IMR-90 (cell line): ENCODE results near the gene CDH23. TPM values are rescaled to one million over a fixed set of nuclear protein-coding genes. Genes with fewer than 3 reads are reported as not detected.

Experiments
- ATAC-seq: fragments of 200-7000 bp; cut with Tn5 transposase; 2 replicates; pipeline ENCODE4 v1.9.1; 2020; ENCODE audit warnings: low read depth, mild to moderate bottlenecking, moderate library complexity
- BruUV-seq: library from RNA; stranded (reverse); fragments of 400-500 nt; replicated peaks from 2 replicates; lab custom pipeline; 2021; lab: Mats Ljungman, UMichigan
- CTCF ChIA-PET: fragments of 300-600 bp; formaldehyde crosslinking; extraction: SDS; loops from one replicate; lab custom pipeline; 2021; ENCODE audit warnings: antibody characterized with exemption; lab: Yijun Ruan, JAX
- POLR2A ChIA-PET: fragments of 300-600 bp; sonication (Branson Sonifier 250); formaldehyde crosslinking; loops from one replicate; lab custom pipeline; 2022; ENCODE audit warnings: antibody characterized with exemption; ENCODE audit not compliant: unreplicated experiment; lab: Charles Lee
- DNase-seq: peaks from one replicate; pipeline ENCODE4 v3.0.0; 2013
- H2AFZ ChIP-seq: replicated peaks from 2 replicates; pipeline ENCODE3; 2013; ENCODE audit warnings: low read length, mild to moderate bottlenecking; ENCODE audit not compliant: poor library complexity
- H2AK5ac ChIP-seq: 2 replicates; pipeline ENCODE4 v1.6.1; 2013; ENCODE audit warnings: low read depth, low read length, inconsistent platforms
- H2AK9ac ChIP-seq: replicated peaks from 2 replicates; pipeline ENCODE3; 2013; ENCODE audit warnings: mild to moderate bottlenecking, low read depth, low read length, moderate library complexity; ENCODE audit not compliant: poor library complexity
- H2BK120ac ChIP-seq: 2 replicates; pipeline ENCODE4 v1.6.1; 2013; ENCODE audit warnings: low read depth, low read length, inconsistent platforms
- H2BK15ac ChIP-seq: 3 replicates; pipeline ENCODE4 v1.6.1; 2013; ENCODE audit warnings: low read depth, low read length, inconsistent platforms
- H2BK20ac ChIP-seq: 2 replicates; pipeline ENCODE4 v1.6.1; 2013; ENCODE audit warnings: low read depth, mild to moderate bottlenecking, inconsistent platforms, low read length, moderate library complexity
- H2BK5ac ChIP-seq: 2 replicates; pipeline ENCODE4 v1.6.1; 2013; ENCODE audit warnings: mild to moderate bottlenecking, low read depth, low read length, inconsistent platforms; ENCODE audit not compliant: poor library complexity, severe bottlenecking
- H3K14ac ChIP-seq: replicated peaks from 2 replicates; pipeline ENCODE4 v1.6.1; 2013; ENCODE audit warnings: low read depth, low read length, inconsistent platforms
- H3K18ac ChIP-seq: 2 replicates; pipeline ENCODE4 v1.6.1; 2013; ENCODE audit warnings: low read depth, low read length, control low read depth
- H3K23ac ChIP-seq: 2 replicates; pipeline ENCODE4 v1.6.1; 2013; ENCODE audit warnings: low read depth, low read length, inconsistent platforms
- H3K27ac ChIP-seq: 2 replicates; pipeline ENCODE4 v1.5.1; 2013; ENCODE audit warnings: mild to moderate bottlenecking, control low read depth, low read length; ENCODE audit not compliant: insufficient read depth
- H3K27me3 ChIP-seq: 2 replicates; pipeline ENCODE4 v1.6.1; 2013; ENCODE audit warnings: low read length; ENCODE audit not compliant: control insufficient read depth, insufficient read depth
- H3K36me3 ChIP-seq: 2 replicates; pipeline ENCODE4 v1.6.1; 2013; ENCODE audit warnings: low read length, mixed read lengths; ENCODE audit not compliant: control insufficient read depth, insufficient read depth
- H3K4ac ChIP-seq: 2 replicates; pipeline ENCODE4 v1.6.1; 2013; ENCODE audit warnings: low read depth, low read length, inconsistent platforms
- H3K4me1 ChIP-seq: 2 replicates; pipeline ENCODE4 v1.6.1; 2013; ENCODE audit warnings: low read length, mixed read lengths; ENCODE audit not compliant: control insufficient read depth, insufficient read depth
- H3K4me2 ChIP-seq: 2 replicates; pipeline ENCODE4 v1.6.1; 2013; ENCODE audit warnings: low read depth, mild to moderate bottlenecking, control low read depth, low read length, moderate library complexity
- H3K4me3 ChIP-seq: 2 replicates; pipeline ENCODE4 v1.5.1; 2013; ENCODE audit warnings: low read depth, mild to moderate bottlenecking, control low read depth, low read length, moderate library complexity; ENCODE audit not compliant: insufficient read depth
- H3K56ac ChIP-seq: 2 replicates; pipeline ENCODE4 v1.6.1; 2013; ENCODE audit warnings: low read length, inconsistent platforms; ENCODE audit not compliant: insufficient read depth; ENCODE audit errors: extremely low read depth
- H3K79me1 ChIP-seq, 2 experiments: 2 replicates each; pipeline ENCODE4 v1.6.1; 2013; ENCODE audit warnings: low read length in 2 of 2, inconsistent platforms in 1 of 2, low read depth in 1 of 2
- H3K9ac ChIP-seq: 2 replicates; pipeline ENCODE4 v1.6.1; 2013; ENCODE audit warnings: low read depth, low read length, control low read depth
- H3K9me1 ChIP-seq: 2 replicates; pipeline ENCODE4 v1.6.1; 2013; ENCODE audit warnings: low read length, inconsistent platforms; ENCODE audit not compliant: insufficient read depth
- H3K9me3 ChIP-seq: 2 replicates; pipeline ENCODE4 v1.6.1; 2013; ENCODE audit warnings: low read length; ENCODE audit not compliant: control insufficient read depth, insufficient read depth
- H4K20me1 ChIP-seq: 2 replicates; pipeline ENCODE4 v1.6.1; 2013; ENCODE audit warnings: low read length, inconsistent platforms; ENCODE audit not compliant: insufficient read depth
- H4K5ac ChIP-seq: 2 replicates; pipeline ENCODE4 v1.6.1; 2013; ENCODE audit warnings: mild to moderate bottlenecking, low read depth, low read length, control low read depth
- H4K8ac ChIP-seq, 2 experiments: 2 replicates each; pipeline ENCODE4 v1.6.1; 2013; ENCODE audit warnings: low read depth in 2 of 2, low read length in 2 of 2, control low read depth in 1 of 2, inconsistent platforms in 1 of 2
- H4K91ac ChIP-seq: 2 replicates; pipeline ENCODE4 v1.6.1; 2013; ENCODE audit warnings: low read depth, low read length, inconsistent platforms; ENCODE audit not compliant: insufficient read depth
- BHLHE40 ChIP-seq: fragments of 150-350 bp; IDR thresholded peaks from 2 replicates; pipeline ENCODE4 v1.6.1; 2016; ENCODE audit warnings: mild to moderate bottlenecking, low read depth, low read length
- CEBPB ChIP-seq: IDR thresholded peaks from 2 replicates; pipeline ENCODE4 v1.6.1; 2012; ENCODE audit warnings: low read depth, low read length, improper control_type of control experiment
- CHD1 ChIP-seq: IDR thresholded peaks from 2 replicates; pipeline ENCODE4 v1.6.1; 2012; ENCODE audit warnings: low read depth, low read length, improper control_type of control experiment
- MAZ ChIP-seq: IDR thresholded peaks from 2 replicates; pipeline ENCODE4 v1.6.1; 2012; ENCODE audit warnings: low read depth, mild to moderate bottlenecking, low read length, improper control_type of control experiment, moderate library complexity, borderline replicate concordance
- NFE2L2 ChIP-seq: fragments of 150-350 bp; IDR thresholded peaks from 2 replicates; pipeline ENCODE4 v1.6.1; 2016; ENCODE audit warnings: low read depth, mild to moderate bottlenecking, low read length
- POLR2A ChIP-seq: IDR thresholded peaks from 2 replicates; pipeline ENCODE4 v1.6.1; 2012; ENCODE audit warnings: mild to moderate bottlenecking, low read depth, low read length
- RFX5 ChIP-seq: IDR thresholded peaks from 2 replicates; pipeline ENCODE4 v1.8.0; 2012; ENCODE audit warnings: low read depth, mild to moderate bottlenecking, low read length, moderate library complexity
- WGBS, 2 experiments: methylation state at CpG; one replicate each; pipeline versions ENCODE4 v1.1.5 to v1.1.7; 2013; ENCODE audit warnings: missing lambda C conversion rate in 2 of 2; ENCODE audit not compliant: insufficient read length in 1 of 2; ENCODE audit errors: extremely low coverage in 2 of 2; 5-methylcytosine and 5-hydroxymethylcytosine counted together
- dilution Hi-C: fragments of 300-500 bp; cut with HindIII; formaldehyde crosslinking; loops from one replicate; pipeline ENCODE4 v1.14.3; 2018; ENCODE audit warnings: low sequenced_read_pairs; ENCODE audit not compliant: unreplicated experiment
- in situ Hi-C: fragments of 300-500 bp; cut with MboI; formaldehyde crosslinking; loops from 3 replicates; pipeline ENCODE4 v1.14.3; 2019; ENCODE audit warnings: low sequenced_read_pairs, inconsistent platforms, mixed read lengths
- intact Hi-C: fragments of 100-400 bp; cut with micrococcal nuclease; formaldehyde crosslinking; loops from 2 replicates; pipeline ENCODE4 v1.10.0; 2022
- polyA plus RNA-seq, 3 experiments: library from polyadenylated mRNA; depleted of rRNA; stranded (reverse); fragments of >200 nt; gene quantifications; 2 replicates each; pipeline ENCODE4 v1.2.3, GENCODE V29; 2012; ENCODE audit warnings: low replicate concordance in 1 of 3
- total RNA-seq: library from RNA; depleted of rRNA; stranded (reverse); fragments of >200 nt; gene quantifications from 2 replicates; pipeline ENCODE4 v1.2.3, GENCODE V29; 2012
- TF ChIP-seq, protein P1 (sequence below): fragments of 150-350 bp; IDR thresholded peaks from 2 replicates; pipeline ENCODE4 v1.6.1; 2017; ENCODE audit warnings: mild to moderate bottlenecking, antibody characterized with exemption, low read length, low read depth
- TF ChIP-seq, protein P2 (sequence below): conservative IDR thresholded peaks from 2 replicates; pipeline ENCODE4 v1.5.1; 2012; ENCODE audit warnings: mild to moderate bottlenecking, low read depth, low read length, improper control_type of control experiment

CDH23 gene
- total and polyA plus RNA-seq, 2 of the 4 experiments (the other 2 are of a cell fraction): under 0.01 to 0.03 TPM

DNA sequence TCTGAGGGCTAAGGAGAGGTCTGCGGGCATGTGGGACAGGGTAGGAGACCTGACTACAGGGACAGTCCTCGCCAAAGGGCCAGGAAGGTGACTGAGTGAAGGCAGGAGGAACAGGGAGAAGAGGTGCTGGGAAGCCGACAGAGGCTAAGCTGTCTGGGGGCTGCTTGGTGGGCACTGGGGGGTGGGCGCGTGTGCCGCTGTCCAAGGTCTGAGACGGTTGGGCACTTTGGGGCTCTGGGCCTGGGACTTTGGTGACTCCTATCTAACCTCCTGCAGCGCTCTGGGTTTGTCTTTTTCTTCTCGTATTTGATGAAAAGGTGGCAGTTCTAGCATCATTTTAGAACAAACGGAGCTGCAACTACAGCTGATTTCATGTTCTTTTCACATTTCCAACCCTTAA is 181.3 kb downstream of the CDH23 start:
- H4K91ac ChIP-seq: no peak overlapping the region
- H4K8ac ChIP-seq: no peak overlapping the region
- no peaks in the 10 kb centered on the region for H4K20me1 ChIP-seq
- no peak overlapping the region for H2BK15ac ChIP-seq
- no peaks in the 10 kb centered on the region for H3K9me3 ChIP-seq
- H4K5ac ChIP-seq: no peak overlapping the region
- H3K27ac ChIP-seq: no peak overlapping the region
- no peaks in the 10 kb centered on the region for H3K36me3 ChIP-seq
- peaks cover 32% of the 10 kb centered on the region for H3K27me3 ChIP-seq
- no peak overlapping the region for H2BK120ac ChIP-seq
- no peaks in the 10 kb centered on the region for H3K4me1 ChIP-seq
- H3K14ac ChIP-seq: no peak overlapping the region
- no peak overlapping the region for H2BK20ac ChIP-seq
- no peak overlapping the region for H2BK5ac ChIP-seq
- no peak overlapping the region for H2AFZ ChIP-seq
- dilution Hi-C loops (no loop called here), in situ Hi-C loops (no loop called here), intact Hi-C loops (no loop called here)
- TF ChIP-seq POLR2A (no peak), RFX5 (no peak), CEBPB (no peak), MAZ (no peak), CHD1 (no peak), BHLHE40 (no peak), NFE2L2 (no peak)
- TF ChIP-seq, protein P1, sequence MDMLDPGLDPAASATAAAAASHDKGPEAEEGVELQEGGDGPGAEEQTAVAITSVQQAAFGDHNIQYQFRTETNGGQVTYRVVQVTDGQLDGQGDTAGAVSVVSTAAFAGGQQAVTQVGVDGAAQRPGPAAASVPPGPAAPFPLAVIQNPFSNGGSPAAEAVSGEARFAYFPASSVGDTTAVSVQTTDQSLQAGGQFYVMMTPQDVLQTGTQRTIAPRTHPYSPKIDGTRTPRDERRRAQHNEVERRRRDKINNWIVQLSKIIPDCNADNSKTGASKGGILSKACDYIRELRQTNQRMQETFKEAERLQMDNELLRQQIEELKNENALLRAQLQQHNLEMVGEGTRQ: no peak
- TF ChIP-seq, protein P2, sequence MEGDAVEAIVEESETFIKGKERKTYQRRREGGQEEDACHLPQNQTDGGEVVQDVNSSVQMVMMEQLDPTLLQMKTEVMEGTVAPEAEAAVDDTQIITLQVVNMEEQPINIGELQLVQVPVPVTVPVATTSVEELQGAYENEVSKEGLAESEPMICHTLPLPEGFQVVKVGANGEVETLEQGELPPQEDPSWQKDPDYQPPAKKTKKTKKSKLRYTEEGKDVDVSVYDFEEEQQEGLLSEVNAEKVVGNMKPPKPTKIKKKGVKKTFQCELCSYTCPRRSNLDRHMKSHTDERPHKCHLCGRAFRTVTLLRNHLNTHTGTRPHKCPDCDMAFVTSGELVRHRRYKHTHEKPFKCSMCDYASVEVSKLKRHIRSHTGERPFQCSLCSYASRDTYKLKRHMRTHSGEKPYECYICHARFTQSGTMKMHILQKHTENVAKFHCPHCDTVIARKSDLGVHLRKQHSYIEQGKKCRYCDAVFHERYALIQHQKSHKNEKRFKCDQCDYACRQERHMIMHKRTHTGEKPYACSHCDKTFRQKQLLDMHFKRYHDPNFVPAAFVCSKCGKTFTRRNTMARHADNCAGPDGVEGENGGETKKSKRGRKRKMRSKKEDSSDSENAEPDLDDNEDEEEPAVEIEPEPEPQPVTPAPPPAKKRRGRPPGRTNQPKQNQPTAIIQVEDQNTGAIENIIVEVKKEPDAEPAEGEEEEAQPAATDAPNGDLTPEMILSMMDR: no peak
- H3K9me1 ChIP-seq: no peaks in the 10 kb centered on the region
- H3K4me2 ChIP-seq: no peak overlapping the region
- H3K18ac ChIP-seq: no peak overlapping the region
- no peak overlapping the region for H3K4me3 ChIP-seq
- no peak overlapping the region for H3K4ac ChIP-seq
- H3K23ac ChIP-seq: no peak overlapping the region
- DNase-seq: no peak
- ChIA-PET POLR2A (no interaction called here), CTCF (interaction anchor here (1.3 kb wide), 1 partner anchor 8 kb away, joined by 6 read pairs; no protein-coding TSS in a partner anchor)
- no peak overlapping the region for H3K9ac ChIP-seq
- no peak for ATAC-seq
- WGBS, 2 experiments: no CpG with 5 or more reads among the region's 10 CpGs
- H2AK5ac ChIP-seq: no peak overlapping the region
- BruUV-seq: no TSS peak
- H2AK9ac ChIP-seq: no peak overlapping the region
- no peak overlapping the region for H3K56ac ChIP-seq
- H3K79me1 ChIP-seq: no peaks in the 10 kb centered on the region
